ENCODE data around the gene CRYM.
"Not testable (repeated sequence)": the region's sequence is repeated elsewhere in the genome, so short reads cannot be mapped to it uniquely, and the experiment has no call there.

CRYM gene

DNA sequence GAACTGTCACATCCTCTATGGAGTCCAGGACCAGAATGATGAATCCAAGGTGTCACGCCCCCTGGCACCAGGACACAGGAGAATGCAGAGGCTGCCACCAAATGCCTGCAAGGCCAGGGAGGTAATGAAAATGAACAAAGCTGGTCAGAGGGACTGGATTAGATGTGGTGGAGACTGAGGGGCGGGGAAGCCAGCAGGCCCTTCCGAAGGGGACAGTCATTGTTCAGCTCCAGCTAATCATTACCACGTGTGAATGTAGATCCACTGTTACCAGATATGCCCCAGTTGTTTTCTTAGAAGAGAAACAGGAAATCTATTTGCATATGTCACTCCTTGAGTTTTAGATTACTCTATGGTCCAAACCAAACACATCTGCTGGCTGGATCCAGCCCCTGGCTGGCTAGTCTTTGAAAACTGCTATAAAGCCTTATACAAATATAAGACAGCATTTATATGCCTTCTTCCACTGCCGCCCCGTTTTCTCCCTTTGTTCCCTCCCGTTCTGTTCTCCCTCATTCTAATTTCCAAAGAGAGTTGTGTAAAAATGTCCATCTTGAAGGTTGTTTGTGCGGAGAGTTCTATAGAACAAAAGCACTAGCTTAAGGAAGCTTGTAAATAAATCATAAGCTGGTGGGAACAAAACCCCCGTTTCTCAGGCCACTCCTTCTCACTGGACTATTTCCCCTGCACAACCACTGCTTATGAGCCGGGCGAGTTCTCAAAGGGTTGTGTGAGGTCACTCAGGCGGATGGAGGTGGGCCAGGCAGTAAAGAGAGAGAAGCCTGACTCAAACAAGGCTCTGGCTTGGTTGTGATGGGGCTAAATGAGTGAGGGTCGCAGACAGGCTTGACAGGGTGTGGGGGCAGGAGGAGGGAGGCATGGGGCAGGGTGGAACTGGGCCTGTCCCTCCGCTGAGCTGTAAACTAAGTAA is 14.2 kb downstream of the CRYM start:
- Histone ChIP-seq H3K27me3 (ENCODE audit: control insufficient read depth, insufficient read depth, low read length) (no peaks in the 10 kb centered on the region), H3K27ac (ENCODE audit: low read depth, low read length) (no peak overlapping the region), H3K4me1 (ENCODE audit: control insufficient read depth, insufficient read depth, low read length) (no peaks in the 10 kb centered on the region; the same call in 1 of the 2 replicates), H3K36me3 (ENCODE audit: control insufficient read depth, insufficient read depth, low read length) (no peaks in the 10 kb centered on the region), H3K9me3 (ENCODE audit: control insufficient read depth, insufficient read depth, low read depth, low read length) (no peaks in the 10 kb centered on the region), H3K9ac (ENCODE audit: low read length) (no peak overlapping the region), H3K4me3 (ENCODE audit: low read depth, low read length) (no peak overlapping the region)

DNA sequence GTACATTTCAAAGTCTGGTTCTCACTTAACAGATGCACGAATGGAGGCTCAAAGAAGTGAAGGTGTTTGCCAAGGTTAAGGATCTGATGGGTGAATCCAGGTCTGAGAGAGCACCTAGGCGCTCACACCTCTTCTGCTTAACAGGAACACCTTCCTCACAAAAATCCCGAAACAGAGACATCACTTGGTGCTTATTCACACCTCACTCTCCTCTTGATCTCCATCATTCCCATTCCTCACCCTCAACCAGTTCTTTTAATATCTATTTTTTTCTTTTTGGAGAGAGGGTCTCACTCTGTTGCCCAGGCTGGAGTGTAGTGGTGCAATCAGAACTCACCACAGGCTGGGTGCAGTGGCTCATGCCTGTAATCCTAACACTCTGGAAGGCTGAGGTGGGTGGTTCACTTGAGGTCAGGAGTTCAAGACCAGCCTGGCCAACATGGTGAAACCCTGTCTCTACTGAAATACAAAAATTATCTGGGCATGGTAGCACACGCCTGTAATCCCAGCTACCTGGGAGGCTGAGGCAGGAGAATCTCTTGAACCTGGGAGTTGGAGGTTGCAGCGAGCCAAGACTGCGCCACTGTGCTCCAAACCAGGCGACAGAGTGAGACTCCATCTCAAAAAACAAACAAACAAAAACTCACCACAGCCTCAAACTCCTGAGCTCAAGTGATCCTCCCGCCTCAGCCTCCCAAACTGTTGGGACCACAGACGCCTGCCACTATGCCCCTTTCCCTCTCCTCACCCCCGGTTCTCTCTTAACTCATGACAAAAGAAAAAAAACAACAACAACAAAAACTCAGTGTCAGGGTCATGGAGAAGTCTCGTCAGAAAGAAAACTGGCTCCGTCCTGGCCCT is 15.1 kb downstream of the CRYM start:
- Histone ChIP-seq H3K9ac (ENCODE audit: low read length) (no peak overlapping the region), H3K27ac (ENCODE audit: low read depth, low read length) (no peak overlapping the region), H3K4me3 (ENCODE audit: low read depth, low read length) (no peak overlapping the region), H3K27me3 (ENCODE audit: control insufficient read depth, insufficient read depth, low read length) (no peaks in the 10 kb centered on the region), H3K36me3 (ENCODE audit: control insufficient read depth, insufficient read depth, low read length) (no peaks in the 10 kb centered on the region), H3K4me1 (ENCODE audit: control insufficient read depth, insufficient read depth, low read length) (no peaks in the 10 kb centered on the region; the same call in 1 of the 2 replicates), H3K9me3 (ENCODE audit: control insufficient read depth, insufficient read depth, low read depth, low read length) (no peaks in the 10 kb centered on the region)

DNA sequence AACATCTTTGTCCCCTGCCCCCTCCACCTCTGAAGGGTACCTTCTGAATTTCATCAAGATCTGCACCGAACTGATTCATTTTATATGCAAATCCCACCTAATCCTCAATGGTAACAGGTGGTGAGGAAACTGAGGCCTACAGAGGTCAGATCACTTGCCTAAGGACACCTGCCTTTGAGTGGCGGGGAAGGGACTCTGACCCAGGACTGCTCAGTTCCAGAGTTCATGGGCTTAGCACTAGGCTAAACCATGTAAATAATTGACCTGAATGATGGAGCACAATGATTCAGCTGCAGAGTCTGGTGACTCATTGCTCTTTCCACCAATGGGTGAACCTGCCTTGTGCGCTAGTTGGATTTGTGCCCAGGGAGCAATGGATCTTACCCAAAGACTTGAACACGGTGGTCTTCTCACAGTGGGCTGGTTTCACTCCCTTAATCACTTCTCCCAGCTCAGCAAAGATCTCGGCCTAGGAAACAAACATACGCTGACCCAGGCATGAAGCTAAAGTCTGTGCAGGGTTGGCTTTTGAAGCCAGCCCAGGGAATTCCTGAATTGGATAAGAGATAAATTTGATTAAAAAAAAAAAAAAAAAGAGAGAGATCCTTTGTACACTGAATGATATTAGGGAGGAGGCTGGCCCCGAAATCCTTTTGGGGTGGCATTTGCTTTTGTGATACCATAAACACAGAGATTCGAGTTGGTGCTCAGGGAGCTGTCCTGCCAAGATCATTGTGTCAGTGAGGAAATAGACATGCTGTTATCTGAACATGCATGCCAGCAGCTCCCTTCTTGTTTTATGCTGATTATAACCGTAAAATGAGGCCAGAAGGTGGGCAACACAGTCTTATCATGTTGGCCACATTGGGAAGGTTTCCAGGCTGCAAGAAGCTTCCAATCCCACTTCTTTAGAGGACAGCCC is 17.0 kb downstream of the CRYM start:
- no peaks in the 10 kb centered on the region for H3K36me3 ChIP-seq (ENCODE audit: control insufficient read depth, insufficient read depth, low read length)
- no peak overlapping the region for H3K27ac ChIP-seq (ENCODE audit: low read depth, low read length)
- no peak overlapping the region for H3K4me3 ChIP-seq (ENCODE audit: low read depth, low read length)
- no peak overlapping the region for H3K9ac ChIP-seq (ENCODE audit: low read length)
- H3K9me3 ChIP-seq (ENCODE audit: control insufficient read depth, insufficient read depth, low read depth, low read length): no peaks in the 10 kb centered on the region
- no peaks in the 10 kb centered on the region for H3K27me3 ChIP-seq (ENCODE audit: control insufficient read depth, insufficient read depth, low read length)
- H3K4me1 ChIP-seq (ENCODE audit: control insufficient read depth, insufficient read depth, low read length): no peaks in the 10 kb centered on the region; the same call in 1 of the 2 replicates

DNA sequence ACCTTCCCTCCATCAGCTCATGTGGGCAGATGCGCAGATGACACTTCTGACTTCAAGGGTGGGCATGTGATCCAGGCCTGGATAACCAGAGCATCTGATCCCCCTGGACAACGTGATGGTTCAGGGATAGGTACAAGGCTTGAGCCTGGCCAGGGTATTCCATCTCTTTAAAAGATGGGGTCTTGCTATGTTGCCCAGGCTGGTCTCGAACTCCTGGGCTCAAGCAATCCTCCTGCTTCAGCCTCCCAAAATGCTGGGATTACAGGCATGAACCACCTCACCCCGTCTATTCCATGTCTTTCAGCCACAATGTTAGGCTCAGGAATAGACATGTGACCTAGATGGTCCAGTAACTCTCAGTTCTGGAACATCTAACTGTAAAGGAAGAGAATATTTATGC is 20.8 kb downstream of the CRYM start:
- H3K36me3 ChIP-seq (ENCODE audit: control insufficient read depth, insufficient read depth, low read length): no peaks in the 10 kb centered on the region
- H3K4me1 ChIP-seq (ENCODE audit: control insufficient read depth, insufficient read depth, low read length): no peaks in the 10 kb centered on the region
- no peak overlapping the region for H3K4me3 ChIP-seq (ENCODE audit: low read depth, low read length)
- H3K9me3 ChIP-seq (ENCODE audit: control insufficient read depth, insufficient read depth, low read depth, low read length): no peaks in the 10 kb centered on the region
- H3K9ac ChIP-seq (ENCODE audit: low read length): no peak overlapping the region
- H3K27ac ChIP-seq (ENCODE audit: low read depth, low read length): no peak overlapping the region
- no peaks in the 10 kb centered on the region; the same call in 1 of the 2 replicates for H3K27me3 ChIP-seq (ENCODE audit: control insufficient read depth, insufficient read depth, low read length)

DNA sequence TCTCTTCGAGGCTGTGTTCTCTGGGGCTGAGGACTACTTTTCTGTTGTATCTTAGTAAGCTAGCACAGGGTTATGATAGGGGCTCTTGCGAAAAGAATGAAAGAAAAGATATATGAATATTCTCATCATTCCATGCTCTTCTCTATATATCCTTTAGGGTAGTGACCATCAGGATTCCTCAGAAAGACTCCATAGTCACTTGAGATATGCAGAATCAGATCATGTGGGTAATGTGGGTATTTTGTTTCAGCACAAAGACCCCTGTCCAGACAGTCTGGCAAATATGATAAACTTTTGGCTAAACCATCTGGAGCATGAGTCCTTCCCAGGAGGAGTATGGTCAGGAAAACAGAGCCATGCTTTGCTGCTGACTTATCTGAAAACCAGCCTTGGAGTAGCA is 21.5 kb downstream of the CRYM start:
- Histone ChIP-seq H3K9ac (ENCODE audit: low read length) (no peak overlapping the region), H3K9me3 (ENCODE audit: control insufficient read depth, insufficient read depth, low read depth, low read length) (no peaks in the 10 kb centered on the region), H3K4me3 (ENCODE audit: low read depth, low read length) (no peak overlapping the region), H3K27ac (ENCODE audit: low read depth, low read length) (no peak overlapping the region), H3K27me3 (ENCODE audit: control insufficient read depth, insufficient read depth, low read length) (no peaks in the 10 kb centered on the region; the same call in 1 of the 2 replicates), H3K4me1 (ENCODE audit: control insufficient read depth, insufficient read depth, low read length) (no peaks in the 10 kb centered on the region), H3K36me3 (ENCODE audit: control insufficient read depth, insufficient read depth, low read length) (no peaks in the 10 kb centered on the region)

DNA sequence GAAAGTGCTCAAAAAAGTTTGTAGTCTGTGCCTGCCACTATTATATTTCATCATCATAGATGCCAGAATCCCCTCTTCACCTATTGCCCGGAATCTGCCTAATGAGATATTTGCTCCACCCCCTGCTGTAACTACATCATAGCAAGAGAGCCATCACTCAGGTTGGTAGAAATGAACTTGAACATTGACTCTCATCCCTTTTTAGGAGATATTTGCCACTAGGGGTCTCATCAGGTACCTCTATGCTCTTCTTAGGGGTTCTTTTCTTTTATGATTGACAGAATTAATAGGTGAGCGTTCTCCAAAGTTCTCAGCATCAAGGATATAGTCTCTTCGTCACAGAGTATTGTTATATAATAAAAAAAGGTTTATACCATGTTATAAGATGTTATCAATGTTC is 24.6 kb downstream of the CRYM start:
- Histone ChIP-seq H3K36me3 (ENCODE audit: control insufficient read depth, insufficient read depth, low read length) (no peaks in the 10 kb centered on the region), H3K27ac (ENCODE audit: low read depth, low read length) (no peak overlapping the region), H3K4me3 (ENCODE audit: low read depth, low read length) (no peak overlapping the region), H3K9ac (ENCODE audit: low read length) (no peak overlapping the region), H3K4me1 (ENCODE audit: control insufficient read depth, insufficient read depth, low read length) (no peaks in the 10 kb centered on the region), H3K27me3 (ENCODE audit: control insufficient read depth, insufficient read depth, low read length) (no peaks in the 10 kb centered on the region; the same call in 1 of the 2 replicates), H3K9me3 (ENCODE audit: control insufficient read depth, insufficient read depth, low read depth, low read length) (no peaks in the 10 kb centered on the region)

DNA sequence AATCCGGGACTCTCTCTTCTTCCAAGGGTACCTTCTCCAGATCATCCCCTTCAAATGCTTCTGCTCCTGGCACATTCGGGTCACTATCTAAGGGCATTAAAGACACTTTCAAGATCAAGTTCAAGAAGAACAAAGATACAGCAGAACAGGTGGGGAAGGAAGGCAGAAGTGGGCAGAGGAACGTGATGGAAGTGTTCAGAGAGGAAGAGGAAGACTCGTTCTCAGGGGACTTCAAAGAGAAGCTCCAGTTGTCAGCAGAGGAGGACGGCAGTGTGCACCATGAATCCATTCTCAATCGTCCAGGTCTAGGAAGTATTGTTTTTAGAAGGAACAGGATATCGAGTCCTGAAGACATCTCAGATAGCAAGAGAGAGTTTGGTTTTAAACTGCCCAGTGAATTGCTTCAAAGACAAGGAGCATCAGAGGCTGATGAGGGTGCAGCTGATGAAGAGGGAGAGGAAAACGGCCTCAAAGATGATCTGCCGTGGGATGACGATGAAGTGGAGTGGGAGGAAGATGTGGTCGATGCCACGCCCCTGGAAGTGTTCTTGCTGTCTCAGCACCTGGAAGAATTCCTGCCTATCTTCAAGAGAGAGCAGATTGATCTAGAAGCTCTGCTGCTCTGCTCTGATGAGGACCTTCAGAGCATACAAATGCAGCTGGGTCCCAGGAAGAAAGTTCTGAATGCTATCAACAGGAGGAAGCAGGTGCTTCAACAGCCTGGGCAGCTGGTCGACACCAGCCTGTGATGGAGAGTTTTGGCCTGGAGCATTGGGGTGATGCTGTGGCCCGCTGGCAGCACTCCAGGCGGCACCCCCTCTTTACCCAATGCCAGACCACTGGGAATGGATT is 27.8 kb downstream of the CRYM start:
- Histone ChIP-seq H3K4me1 (ENCODE audit: control insufficient read depth, insufficient read depth, low read length) (peaks cover 5% of the 10 kb centered on the region; the same call in 1 of the 2 replicates), H3K36me3 (ENCODE audit: control insufficient read depth, insufficient read depth, low read length) (no peaks in the 10 kb centered on the region), H3K9me3 (ENCODE audit: control insufficient read depth, insufficient read depth, low read depth, low read length) (no peaks in the 10 kb centered on the region), H3K4me3 (ENCODE audit: low read depth, low read length) (no peak overlapping the region), H3K27ac (ENCODE audit: low read depth, low read length) (no peak overlapping the region), H3K9ac (ENCODE audit: low read length) (no peak overlapping the region), H3K27me3 (ENCODE audit: control insufficient read depth, insufficient read depth, low read length) (no peaks in the 10 kb centered on the region; the same call in 1 of the 2 replicates)

DNA sequence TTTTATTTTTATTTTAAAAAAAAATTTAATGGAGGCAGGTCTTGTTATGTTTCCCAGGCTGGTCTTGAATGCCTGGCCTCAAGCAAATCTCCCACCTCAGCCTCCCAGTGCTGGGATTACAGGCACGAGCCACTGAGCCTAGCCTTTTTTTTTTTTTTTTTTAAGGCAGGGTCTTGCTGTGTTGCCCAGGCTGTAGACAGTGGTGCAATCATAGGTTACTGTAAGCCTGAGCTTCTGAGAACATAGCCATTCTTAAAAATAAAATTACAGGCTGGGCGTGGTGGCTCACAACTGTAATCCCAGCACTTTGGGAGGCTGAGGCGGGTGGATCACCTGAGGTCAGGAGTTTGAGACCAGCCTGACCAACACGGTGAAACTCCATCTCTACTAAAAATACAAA is 29.9 kb downstream of the CRYM start:
- H3K27me3 ChIP-seq (ENCODE audit: control insufficient read depth, insufficient read depth, low read length); H3K4me1 ChIP-seq (ENCODE audit: control insufficient read depth, insufficient read depth, low read length); H3K27ac ChIP-seq (ENCODE audit: low read depth, low read length); H3K9me3 ChIP-seq (ENCODE audit: control insufficient read depth, insufficient read depth, low read depth, low read length); H3K4me3 ChIP-seq (ENCODE audit: low read depth, low read length); H3K9ac ChIP-seq (ENCODE audit: low read length); H3K36me3 ChIP-seq (ENCODE audit: control insufficient read depth, insufficient read depth, low read length): not testable (repeated sequence)

DNA sequence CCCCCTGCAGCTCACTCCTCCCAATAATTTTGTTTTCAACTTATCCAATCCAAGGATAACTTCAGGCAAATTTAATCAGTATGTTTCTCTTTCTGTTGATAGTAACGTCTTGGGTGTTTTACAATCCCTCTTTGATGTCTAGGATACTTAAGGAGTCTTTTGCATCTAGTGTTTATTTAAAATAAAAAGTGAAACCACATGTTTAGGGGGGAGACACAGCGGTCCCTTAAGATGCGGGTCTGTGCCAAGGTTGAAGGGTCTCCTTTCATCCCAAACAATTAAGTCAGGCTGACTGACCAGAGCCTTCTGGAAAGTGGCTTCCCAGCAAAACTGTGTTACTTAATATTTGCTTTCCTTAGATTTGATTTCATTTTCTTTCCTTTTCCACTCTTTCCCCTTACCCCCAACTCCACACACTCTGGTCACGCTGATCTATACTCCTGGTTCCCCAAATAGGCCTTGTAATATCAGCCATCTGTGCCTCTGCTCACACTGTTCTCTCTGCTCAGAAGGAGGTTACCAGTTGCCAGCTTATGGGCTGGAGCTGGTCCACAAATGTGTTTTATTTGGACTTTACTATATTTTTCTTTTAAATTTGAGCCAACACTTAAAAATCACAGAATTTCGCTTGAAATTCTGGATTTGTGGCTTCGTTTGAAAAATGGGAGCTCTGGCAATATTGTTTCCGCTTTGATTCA is 33.4 kb downstream of the CRYM start:
- H3K27ac ChIP-seq (ENCODE audit: low read depth, low read length): no peak overlapping the region
- H3K36me3 ChIP-seq (ENCODE audit: control insufficient read depth, insufficient read depth, low read length): no peaks in the 10 kb centered on the region

More for the DNA sequence above, 33.4 kb downstream of the CRYM start:
- Histone ChIP-seq H3K4me3 (ENCODE audit: low read depth, low read length) (no peak overlapping the region), H3K27me3 (ENCODE audit: control insufficient read depth, insufficient read depth, low read length) (no peaks in the 10 kb centered on the region; the same call in 1 of the 2 replicates), H3K9ac (ENCODE audit: low read length) (no peak overlapping the region), H3K4me1 (ENCODE audit: control insufficient read depth, insufficient read depth, low read length) (peaks cover 5% of the 10 kb centered on the region; the same call in 1 of the 2 replicates), H3K9me3 (ENCODE audit: control insufficient read depth, insufficient read depth, low read depth, low read length) (no peaks in the 10 kb centered on the region)
